KMS-11 (cell line): ENCODE measurements around the gene LRRTM4.

Experiments used
- H2AFZ ChIP-seq: fragments of 200-600 bp; sonication (generic); 2 replicates; pipeline ENCODE4 v1.6.1; 2016; ENCODE audit warnings: antibody characterized with exemption, mixed run types, low read depth
- H3K27ac ChIP-seq: fragments of 200-600 bp; sonication (generic); 2 replicates; pipeline ENCODE4 v1.6.1; 2016; ENCODE audit warnings: mild to moderate bottlenecking, mixed run types
- H3K27me3 ChIP-seq: fragments of 200-600 bp; sonication (generic); 2 replicates; pipeline ENCODE4 v1.6.1; 2017; ENCODE audit warnings: mild to moderate bottlenecking, low read depth, mixed run types, moderate library complexity; ENCODE audit not compliant: insufficient read depth
- H3K36me3 ChIP-seq: fragments of 200-600 bp; sonication (generic); 2 replicates; pipeline ENCODE4 v1.6.1; 2017; ENCODE audit warnings: mild to moderate bottlenecking, mixed run types; ENCODE audit not compliant: insufficient read depth
- H3K4me1 ChIP-seq: fragments of 200-600 bp; sonication (generic); 2 replicates; pipeline ENCODE4 v1.6.1; 2016; ENCODE audit warnings: mild to moderate bottlenecking, low read depth, mixed run types; ENCODE audit not compliant: poor library complexity, severe bottlenecking
- H3K4me2 ChIP-seq: fragments of 200-600 bp; sonication (generic); 2 replicates; pipeline ENCODE4 v1.7.0; 2016; ENCODE audit warnings: mild to moderate bottlenecking, mixed run types
- H3K4me3 ChIP-seq: fragments of 200-600 bp; sonication (generic); IDR thresholded peaks from 2 replicates; pipeline ENCODE4 v1.6.1; 2017; ENCODE audit warnings: low read depth, low read length, mixed read lengths; ENCODE audit not compliant: insufficient read depth
- H3K79me2 ChIP-seq: fragments of 200-600 bp; sonication (generic); 2 replicates; pipeline ENCODE4 v1.6.1; 2016; ENCODE audit warnings: low read depth, mixed run types; ENCODE audit not compliant: insufficient read depth
- H3K9ac ChIP-seq: fragments of 200-600 bp; sonication (generic); 2 replicates; pipeline ENCODE4 v1.6.1; 2016; ENCODE audit warnings: mild to moderate bottlenecking, mixed run types
- H4K20me1 ChIP-seq: fragments of 200-600 bp; sonication (generic); 2 replicates; pipeline ENCODE4 v1.6.1; 2016; ENCODE audit warnings: mild to moderate bottlenecking, mixed run types; ENCODE audit not compliant: insufficient read depth
- CTCF ChIP-seq: fragments of 200-600 bp; sonication (generic); conservative IDR thresholded peaks from 2 replicates; pipeline ENCODE4 v1.6.1; 2017; ENCODE audit warnings: low read depth, mild to moderate bottlenecking, antibody characterized with exemption, low read length, moderate library complexity, mixed read lengths

The LRRTM4 gene

DNA sequence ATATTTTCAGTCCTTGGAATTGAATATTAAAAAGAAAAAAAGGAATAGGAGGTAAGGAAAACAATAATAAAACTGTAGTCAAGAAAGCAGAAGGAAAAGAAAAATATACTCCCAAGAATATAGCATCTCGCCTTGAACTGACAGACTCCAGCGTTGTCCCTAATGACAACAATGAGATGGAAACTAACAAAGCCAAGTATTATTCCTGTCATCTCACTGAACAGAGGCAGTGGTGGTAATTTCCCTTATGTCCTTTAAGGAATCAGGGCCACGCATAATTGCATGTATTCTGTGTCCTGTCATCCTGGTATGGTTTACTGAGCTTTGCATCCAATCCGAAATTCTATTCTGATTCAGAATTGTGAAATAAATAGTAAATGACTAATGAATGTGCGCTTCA is 158.9 kb downstream of the LRRTM4 start:
- Histone ChIP-seq H4K20me1 (no peaks in the 10 kb centered on the region), H2AFZ (no peak overlapping the region), H3K36me3 (no peaks in the 10 kb centered on the region; the same call in 1 of the 2 replicates)

GRCh38 chr2:77348821-77349220 is 173.4 kb downstream of the LRRTM4 start:
- Histone ChIP-seq H3K4me3 (no peak overlapping the region), H2AFZ (no peak overlapping the region), H3K27ac (no peak overlapping the region), H3K27me3 (no peaks in the 10 kb centered on the region), H3K9ac (no peak overlapping the region), H3K4me2 (no peak overlapping the region), H3K79me2 (no peaks in the 10 kb centered on the region), H3K4me1 (no peaks in the 10 kb centered on the region), H4K20me1 (no peaks in the 10 kb centered on the region), H3K36me3 (no peaks in the 10 kb centered on the region)
- TF ChIP-seq CTCF: no peak

More for the DNA sequence above, 158.9 kb downstream of the LRRTM4 start:
- no peak overlapping the region for H3K4me2 ChIP-seq
- no peak overlapping the region for H3K27ac ChIP-seq
- no peaks in the 10 kb centered on the region for H3K27me3 ChIP-seq
- H3K79me2 ChIP-seq: no peaks in the 10 kb centered on the region
- no peak overlapping the region for H3K9ac ChIP-seq
- TF ChIP-seq CTCF: no peak
- H3K4me3 ChIP-seq: no peak overlapping the region
- H3K4me1 ChIP-seq: no peaks in the 10 kb centered on the region

DNA sequence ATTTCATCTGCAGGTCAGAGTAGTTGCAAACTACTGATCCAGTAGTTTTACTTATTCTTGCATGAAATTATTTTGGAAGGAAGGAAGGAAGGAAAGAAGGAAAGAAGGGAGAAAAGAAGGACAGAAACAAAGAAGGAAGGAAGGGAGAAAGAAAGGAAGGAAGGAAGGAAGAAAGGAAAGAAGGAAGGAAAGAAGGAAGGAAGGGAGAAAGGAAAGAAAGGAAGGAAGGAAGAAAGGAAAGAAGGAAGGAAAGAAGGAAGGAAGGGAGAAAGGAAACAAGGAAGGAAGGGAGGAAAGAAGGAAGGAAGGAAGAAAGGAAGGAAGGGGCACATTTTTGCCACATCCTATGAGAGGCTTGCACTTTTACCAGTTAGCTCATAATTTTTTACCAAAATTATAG is 186.2 kb downstream of the LRRTM4 start:
- no peak overlapping the region for H3K4me2 ChIP-seq
- no peaks in the 10 kb centered on the region for H3K27me3 ChIP-seq
- H3K79me2 ChIP-seq: no peaks in the 10 kb centered on the region
- no peak overlapping the region for H3K9ac ChIP-seq
- H3K36me3 ChIP-seq: no peaks in the 10 kb centered on the region
- H2AFZ ChIP-seq: no peak overlapping the region
- no peaks in the 10 kb centered on the region for H4K20me1 ChIP-seq
- no peak overlapping the region for H3K27ac ChIP-seq
- TF ChIP-seq CTCF: no peak
- no peak overlapping the region for H3K4me3 ChIP-seq
- no peaks in the 10 kb centered on the region for H3K4me1 ChIP-seq

DNA sequence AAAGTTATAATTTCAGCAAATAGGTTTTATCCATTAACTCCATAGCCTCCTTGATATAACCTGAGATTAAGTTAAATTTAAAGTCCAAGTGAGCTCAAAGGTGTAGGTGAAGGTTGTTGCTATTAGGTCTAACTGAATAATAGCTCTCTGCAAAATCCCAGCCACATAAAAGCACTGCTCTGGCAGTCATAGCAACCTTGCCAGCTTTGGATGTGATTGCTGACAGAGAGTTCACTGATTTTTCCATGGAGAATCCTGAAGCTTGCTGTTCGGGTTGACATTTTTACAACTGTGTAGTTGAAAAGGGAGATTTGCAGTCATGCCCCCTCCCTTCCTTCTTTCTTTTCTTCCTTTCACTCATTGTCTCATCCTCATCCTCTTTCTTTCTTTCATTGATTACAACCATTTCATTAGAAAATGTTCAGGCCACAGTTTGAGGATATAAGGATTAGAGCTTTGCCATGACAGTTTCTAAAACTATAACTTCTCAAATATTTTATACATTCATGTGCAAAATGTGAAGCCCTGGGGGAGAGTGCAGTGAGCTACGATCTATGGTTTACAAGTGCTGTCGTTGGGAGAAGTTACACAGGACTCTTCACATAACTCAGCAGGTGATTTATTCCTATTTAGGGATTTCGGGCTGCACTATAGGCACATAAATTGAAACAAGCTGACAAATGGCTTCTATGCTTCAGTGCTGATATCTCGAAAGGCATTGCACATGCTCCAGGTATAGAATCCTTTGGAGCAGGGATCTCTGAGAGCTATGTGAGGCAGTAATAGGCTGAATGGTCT is 193.8 kb downstream of the LRRTM4 start:
- H3K4me2 ChIP-seq: no peak overlapping the region
- H3K9ac ChIP-seq: no peak overlapping the region

More for the DNA sequence above, 193.8 kb downstream of the LRRTM4 start:
- no peak overlapping the region for H3K27ac ChIP-seq
- no peak for TF ChIP-seq CTCF
- H2AFZ ChIP-seq: no peak overlapping the region
- H4K20me1 ChIP-seq: no peaks in the 10 kb centered on the region
- no peaks in the 10 kb centered on the region for H3K4me1 ChIP-seq
- H3K27me3 ChIP-seq: no peaks in the 10 kb centered on the region
- no peak overlapping the region for H3K4me3 ChIP-seq
- no peaks in the 10 kb centered on the region for H3K79me2 ChIP-seq
- H3K36me3 ChIP-seq: no peaks in the 10 kb centered on the region
